Superior temporal gyrus (tissue), 1 donor: ENCODE measurements around the gene RGS6.

Experiments used
- DNase-seq: peaks from one replicate; pipeline ENCODE4 v3.0.0-alpha.2; 2016; ENCODE audit errors: extremely low spot score

Gene RGS6

DNA sequence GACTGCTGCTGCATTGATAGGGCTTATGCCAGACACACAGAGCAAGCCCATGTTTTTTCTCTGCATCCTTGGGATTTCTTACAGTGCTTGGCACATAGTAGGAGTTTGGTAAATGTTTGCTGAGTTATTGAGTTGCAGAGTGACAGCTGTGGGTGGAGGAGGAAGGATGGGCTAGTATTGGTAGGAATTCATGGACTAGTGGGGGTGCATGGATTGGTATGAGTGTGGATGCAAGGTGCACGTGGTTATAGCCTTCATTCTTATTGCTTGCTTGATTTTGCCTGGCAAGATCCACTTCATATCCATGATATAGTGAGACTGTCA is 11.4 kb downstream of the RGS6 start:
- DNase-seq, result no peak

- DNase-seq, result no peak
These were observed 15.8 kb downstream of the RGS6 start for GRCh38 chr14:71947947-71948500.

DNA sequence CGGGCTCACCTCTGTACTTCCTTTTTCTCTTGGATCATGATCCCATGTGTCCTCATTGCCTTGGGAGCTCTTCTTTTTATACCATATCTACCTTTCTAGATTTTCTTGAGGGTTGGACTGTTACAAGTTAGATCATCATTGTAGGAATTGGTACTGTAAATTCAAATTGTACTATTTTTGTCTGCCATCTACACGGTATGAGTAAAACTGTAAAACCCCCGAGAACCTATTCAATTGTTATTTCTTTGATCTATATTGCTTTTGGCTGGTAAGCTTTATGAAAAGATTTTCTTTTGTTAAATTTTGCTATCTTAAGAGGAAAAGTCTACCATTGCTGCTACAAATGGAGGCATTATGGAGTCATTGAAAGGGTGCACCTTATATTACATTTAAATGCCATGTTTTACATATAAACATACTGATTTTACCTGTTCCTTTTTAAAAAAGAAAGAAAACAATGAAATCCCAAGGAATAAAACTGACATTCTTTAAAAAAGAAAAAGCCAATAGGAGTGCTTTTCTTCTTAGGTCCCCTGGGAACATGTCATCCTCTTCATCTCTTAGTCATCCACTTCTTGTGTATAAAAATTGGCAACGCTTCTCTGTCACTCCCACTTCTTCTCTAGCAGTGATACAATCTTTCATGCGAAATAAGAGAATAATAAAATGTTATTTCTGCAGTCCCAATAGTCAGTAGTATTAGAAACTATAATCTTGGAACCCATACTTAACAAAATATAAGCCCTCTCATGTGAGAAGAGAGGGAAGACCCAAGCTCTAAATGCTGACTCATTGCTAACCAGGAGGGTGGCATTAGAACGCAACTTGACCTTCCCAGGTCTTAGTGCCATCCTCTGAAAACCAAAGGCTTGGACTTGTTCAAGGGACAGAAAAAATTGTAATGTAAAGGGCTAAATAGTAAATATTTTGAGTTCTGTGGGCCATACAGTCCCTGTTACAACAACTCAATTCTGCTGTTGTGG is 20.4 kb downstream of the RGS6 start:
- DNase-seq, result peak; percentile 58

DNA sequence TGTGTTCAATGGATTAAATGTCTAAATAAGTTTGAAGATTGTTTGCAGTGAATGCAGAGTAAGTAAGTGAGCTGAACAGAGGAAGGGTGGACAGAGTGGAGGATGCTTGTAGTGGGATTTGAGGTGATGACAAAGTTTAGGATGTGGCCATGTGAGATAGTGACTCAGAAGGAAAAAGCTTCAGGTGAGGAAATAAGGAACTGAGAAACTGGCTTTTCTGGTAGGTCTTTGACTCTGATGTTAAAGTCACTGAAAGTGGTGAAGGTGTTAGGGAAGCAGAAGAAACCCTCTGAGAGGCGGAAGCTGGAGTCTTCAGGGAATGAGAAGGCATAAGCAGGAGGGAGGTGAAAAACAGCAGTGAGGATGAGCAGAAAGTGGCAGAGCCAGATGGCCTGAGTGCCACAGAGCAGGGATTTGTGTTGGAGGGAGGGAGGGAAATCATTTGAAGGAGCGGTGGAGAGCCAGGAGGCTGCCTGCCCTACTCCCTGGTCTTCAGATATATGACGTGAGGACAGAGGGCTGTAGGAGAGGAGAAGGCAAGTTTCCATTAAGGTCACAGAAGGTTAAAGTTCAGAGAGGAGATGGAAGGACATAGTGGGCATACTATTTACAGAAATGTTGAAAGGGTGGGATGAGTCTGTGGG is 24.8 kb downstream of the RGS6 start:
- DNase-seq, result no peak

GRCh38 chr14:71959055-71959454 is 26.8 kb downstream of the RGS6 start:
- DNase-seq, result no peak

GRCh38 chr14:71960494-71961353 is 28.5 kb downstream of the RGS6 start:
- no peak for DNase-seq

DNA sequence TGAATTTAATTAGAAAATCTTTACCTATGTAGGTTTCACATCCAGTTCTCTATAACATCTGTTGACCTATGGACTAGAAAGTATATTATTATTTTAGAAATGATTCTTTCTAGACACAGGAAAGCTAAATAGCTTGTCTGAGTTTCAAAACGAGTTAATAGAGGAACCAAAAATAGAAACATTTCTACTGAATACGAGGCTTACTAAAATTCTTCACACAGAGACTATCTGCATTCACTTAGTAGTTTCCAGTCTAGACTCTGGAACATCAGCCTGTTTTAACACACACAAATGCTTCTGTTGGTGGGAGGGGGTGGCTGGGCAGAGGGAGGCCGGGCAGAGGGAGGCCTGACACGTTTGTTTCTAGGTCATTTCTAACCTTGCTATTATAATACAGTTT is 29.7 kb downstream of the RGS6 start:
- DNase-seq, result no peak

- no peak for DNase-seq
These were observed 32.5 kb downstream of the RGS6 start for GRCh38 chr14:71964716-71965115.

DNA sequence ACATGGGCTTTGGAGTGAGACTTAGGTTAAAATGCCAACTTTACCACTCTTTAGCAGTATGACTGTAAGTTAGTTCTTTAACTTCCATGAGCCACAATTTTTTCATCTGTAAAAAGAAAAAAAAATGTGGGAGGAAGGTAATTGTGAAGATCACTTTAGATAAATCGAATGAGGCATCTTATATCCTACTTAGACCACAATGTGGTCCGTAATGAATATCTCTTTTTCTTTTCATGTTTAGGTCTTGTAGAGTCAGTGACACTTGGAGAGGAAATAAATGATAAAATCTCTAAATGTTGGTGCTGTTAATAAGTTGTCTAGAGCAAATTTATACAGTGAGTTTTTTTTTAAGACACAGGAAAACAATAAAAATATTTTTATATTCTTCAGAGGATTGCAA is 34.3 kb downstream of the RGS6 start:
- DNase-seq, result no peak

DNA sequence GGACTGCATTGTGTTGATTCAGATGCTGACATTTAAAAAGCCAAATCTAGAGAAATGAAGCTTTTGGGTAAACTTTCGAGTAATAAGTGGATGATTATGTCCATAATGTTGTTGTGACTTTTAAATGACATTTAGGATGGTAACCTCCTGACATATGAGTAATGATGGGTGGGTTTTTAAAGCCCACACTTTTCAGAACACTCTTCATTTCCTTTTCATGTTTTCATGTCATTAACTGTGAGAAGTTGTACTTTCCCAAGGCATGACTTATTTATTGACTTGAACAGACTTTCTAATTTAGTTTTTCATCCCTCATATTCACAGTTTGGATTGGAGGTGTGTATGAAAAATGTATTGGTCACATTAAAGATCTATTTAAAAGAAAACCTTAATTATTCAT is 35.5 kb downstream of the RGS6 start:
- no peak for DNase-seq

- DNase-seq, result no peak
These were observed 38.0 kb downstream of the RGS6 start for GRCh38 chr14:71970272-71970671.

DNA sequence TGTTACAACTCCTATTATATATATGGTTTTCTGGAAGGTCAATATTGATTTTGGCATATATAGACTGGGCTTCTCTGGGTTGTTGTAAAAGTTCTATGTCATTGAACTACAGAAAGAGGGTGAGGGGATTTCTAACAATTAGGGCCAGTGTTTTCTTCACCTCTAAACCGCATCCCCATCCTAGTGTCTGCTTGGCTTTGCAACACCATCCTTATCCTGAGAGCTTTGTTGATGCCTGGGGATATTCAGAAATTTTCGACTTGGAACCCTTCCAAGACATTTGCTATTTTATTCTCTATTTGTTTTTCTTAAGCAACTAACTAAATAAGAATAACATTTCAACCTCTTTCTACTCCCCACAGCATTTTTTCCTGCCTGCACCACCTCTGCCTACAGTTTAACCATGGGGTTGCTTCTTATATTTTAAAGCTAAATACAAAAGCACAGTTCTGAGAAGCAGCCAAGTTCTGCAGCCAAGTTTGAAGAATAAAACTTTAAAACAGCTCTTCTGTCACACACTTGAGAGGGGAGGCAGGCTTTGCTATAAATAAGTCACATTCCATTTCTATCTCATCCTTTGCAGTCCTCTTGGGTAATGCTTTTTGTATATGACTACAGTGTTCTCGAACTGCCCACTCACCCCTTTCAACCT is 53.4 kb downstream of the RGS6 start:
- DNase-seq, result peak; percentile 58

DNA sequence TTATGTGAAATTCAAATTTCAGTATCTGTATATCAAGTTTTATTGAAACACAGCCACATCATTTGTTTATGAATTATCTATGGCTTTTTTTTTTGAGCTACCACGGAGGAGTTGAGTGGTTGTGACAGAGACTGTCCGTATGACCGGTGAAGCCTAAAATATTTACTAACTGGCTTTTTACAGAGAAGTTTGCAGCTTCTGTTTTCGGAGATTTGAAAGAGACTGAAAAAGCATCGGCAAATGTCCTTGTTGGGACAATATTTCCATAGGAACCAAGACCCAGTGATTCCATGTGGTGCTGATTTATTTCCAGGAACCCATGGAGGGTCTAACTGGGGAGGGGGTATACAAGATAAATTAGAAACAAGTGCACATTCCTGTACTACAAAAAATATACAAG is 56.2 kb downstream of the RGS6 start:
- DNase-seq, result no peak

GRCh38 chr14:71988939-71989338 is 56.7 kb downstream of the RGS6 start:
- DNase-seq, result no peak

GRCh38 chr14:71994416-71994815 is 62.2 kb downstream of the RGS6 start:
- no peak for DNase-seq

DNA sequence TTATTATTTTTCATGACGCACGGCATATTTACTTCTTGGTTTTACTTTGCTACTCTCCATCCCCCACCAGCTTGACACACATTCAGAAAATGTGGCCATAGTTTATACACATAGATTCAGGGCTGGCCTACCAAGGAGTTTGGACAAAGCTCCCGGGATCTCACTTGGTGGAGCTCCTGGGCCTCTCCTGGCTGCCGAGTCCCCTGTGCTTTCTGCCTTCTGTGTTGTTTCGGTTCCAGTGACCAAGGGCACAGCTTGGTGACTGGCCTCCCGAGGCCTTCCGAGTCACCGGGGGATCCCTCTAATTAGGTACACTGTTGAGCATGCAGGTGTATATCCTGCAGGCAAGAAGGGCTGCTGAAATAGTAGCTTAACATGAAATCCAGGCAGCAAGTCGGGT is 63.5 kb downstream of the RGS6 start:
- DNase-seq, result no peak

DNA sequence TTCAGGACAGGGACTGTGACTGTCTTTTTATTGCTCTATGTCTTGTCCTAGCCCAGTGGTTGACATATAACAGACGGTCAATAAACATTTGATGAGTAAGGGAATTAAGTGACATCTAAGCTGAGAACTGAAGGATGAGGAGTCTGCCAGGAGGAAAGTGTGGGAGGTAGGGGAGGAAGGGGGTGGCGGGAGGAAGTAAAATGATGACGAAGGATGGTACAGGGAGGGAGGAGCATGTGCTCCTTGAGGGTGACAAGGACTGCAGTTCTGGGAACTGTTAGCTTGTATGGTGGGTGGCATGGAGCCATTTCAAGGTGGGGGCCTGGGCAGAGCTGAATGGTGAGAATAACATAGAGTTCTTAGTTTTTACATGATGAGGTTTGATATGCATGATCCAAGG is 64.4 kb downstream of the RGS6 start:
- no peak for DNase-seq

DNA sequence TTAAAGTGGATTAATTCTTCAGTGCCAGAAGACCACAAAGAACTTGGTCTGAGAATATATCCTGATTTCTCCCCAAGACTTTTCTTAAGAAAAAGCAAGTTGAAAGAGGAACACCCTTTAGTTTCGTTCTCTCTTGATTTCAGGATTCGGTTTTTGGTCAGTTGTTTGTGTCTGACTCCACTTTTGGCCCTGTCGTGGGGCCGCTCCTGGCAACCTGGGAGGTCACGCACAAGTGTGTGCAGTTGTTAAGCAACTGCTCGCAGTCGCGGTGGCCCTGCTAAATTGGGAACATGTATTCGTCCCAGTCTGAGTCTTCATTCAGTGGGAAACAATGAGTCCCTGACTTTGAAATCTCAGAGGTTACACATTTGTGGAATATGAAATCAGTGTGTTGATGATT is 68.7 kb downstream of the RGS6 start:
- DNase-seq, result no peak

DNA sequence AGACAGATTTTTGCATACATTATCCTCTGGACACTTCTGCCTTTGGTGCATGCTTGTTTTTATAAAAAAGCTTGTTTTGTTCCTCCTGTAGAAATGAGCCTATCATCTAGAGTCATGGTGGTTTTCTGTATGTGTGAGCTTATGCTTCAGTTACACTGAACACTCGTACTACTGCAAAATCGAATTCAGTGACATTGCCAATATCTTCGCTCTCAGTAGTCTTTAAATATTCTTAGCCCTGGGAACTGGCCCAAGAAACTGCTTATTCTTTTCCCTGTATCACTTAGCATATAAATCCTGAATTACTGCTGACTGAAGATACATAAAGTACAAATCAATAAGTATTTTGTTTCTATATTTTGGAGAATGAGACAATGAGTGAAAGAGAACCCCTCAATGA is 70.5 kb downstream of the RGS6 start:
- DNase-seq, result no peak

DNA sequence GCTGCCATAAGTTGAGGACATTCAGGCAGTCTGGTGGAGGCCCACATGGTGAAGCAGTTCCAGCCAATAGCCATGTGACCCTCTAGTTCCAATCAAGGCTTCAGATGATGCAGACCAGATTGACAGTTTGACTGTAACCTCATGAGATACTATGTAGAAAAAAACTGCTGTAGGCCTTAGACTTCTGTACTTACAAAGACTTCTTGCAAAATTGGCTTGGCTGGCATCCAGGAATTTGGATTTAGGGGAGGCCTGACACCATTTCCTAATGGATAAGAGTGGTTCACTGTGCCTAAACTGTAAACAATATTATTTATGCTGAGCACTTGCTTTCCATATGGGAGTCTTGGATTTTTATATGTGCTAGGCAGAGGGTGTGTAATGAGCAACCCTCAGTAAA is 76.4 kb downstream of the RGS6 start:
- DNase-seq, result no peak

DNA sequence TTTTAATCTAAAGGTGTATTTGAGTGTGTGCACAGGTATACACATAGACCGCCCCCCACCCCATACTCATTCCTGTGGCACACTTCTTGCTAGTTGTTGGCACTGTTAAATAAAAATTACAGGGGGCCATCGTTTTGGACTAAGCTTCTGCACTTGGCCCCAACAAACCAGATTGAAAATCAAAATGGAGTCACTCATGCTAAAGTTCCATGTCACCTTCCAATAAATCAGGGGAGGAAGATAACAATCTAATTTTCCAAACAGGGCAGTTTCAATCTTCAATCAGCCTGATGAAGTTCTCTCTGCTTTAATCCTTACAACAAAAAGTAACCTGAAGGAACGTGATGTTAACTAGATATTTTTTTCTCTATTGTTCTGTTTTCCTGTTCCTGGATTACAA is 78.2 kb downstream of the RGS6 start:
- DNase-seq, result no peak
